GM19351 (cell line): ENCODE measurements around the gene EFNA5.

Experiments used
- ATAC-seq: cut with Tn5 transposase; IDR thresholded peaks from one replicate; pipeline ENCODE4 v1.9.1; 2021; ENCODE audit warnings: mild to moderate bottlenecking, moderate library complexity; ENCODE audit not compliant: unreplicated experiment

The EFNA5 gene

DNA sequence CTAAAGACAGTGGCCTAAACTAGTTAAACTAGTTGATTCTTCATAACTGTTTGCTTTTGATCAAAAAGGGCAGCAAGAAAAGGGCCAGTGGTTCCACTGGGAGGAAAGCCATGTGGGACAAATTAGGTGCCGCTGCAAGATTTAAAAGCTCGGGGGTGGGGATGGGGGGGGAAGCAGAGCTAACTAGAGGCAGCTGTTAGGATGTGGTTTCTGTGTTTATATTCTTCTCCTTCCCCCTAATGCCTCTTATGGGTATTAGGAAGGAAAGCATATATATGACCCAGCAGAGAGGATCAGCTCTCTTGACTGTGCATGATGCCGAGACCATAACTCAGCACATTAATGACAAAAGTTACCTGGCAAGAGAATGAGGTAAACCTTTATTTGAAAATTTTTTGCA, 65.7 kb downstream of the EFNA5 start:
- peak; percentile 68 for ATAC-seq

DNA sequence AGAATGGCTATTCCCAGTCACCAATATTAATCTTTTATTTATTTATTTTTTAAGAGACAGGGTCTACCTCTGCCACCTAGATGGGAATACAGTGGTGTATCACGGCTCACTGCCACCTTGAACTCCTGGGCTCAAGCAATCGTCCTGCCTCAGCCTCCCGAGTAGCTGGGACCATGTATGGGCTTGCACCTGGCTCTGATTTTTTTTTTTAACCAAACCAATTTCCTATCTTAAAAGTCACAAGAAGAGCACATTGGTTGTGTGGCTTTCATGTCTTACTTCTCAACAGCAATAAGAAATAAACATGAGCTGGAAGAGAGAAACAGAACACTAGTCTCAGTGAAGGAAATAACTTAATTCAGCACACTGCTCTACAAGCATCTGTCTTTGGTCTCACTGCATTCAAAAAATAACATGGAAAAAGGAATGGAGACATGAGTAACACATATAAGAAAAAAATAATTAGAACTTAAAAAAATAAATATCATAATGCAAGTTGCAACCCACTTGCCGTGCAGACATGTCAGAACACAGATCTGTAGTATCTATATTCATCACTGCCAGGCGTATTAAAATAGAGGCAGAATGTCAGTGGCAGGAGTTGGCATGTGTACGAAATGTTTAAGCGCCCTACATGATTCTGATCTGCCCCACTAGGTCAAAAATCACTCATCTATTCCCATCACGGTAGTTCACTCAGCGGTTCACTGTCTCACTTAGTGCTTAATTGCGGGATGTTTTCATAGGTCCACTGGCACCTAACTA, 66.4 kb downstream of the EFNA5 start:
- no peak for ATAC-seq

DNA sequence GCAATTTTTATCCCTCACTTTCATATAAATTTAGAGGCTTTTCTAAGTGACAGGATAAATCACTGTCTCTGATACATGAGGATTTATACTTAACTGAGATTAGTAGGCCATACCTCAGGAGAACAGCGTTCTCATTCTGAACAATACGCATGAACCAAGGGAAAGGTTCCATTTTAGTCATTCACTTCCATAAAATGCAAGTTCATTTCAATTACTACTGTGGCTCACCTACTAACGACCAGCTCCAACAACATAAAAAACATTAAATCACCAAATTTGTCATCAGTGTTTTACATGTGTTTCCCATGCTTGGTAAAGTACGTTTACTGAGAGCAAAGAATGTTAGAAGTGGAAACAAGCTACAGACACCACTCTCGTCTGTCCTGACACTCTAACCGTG, 67.4 kb downstream of the EFNA5 start:
- ATAC-seq: no peak

DNA sequence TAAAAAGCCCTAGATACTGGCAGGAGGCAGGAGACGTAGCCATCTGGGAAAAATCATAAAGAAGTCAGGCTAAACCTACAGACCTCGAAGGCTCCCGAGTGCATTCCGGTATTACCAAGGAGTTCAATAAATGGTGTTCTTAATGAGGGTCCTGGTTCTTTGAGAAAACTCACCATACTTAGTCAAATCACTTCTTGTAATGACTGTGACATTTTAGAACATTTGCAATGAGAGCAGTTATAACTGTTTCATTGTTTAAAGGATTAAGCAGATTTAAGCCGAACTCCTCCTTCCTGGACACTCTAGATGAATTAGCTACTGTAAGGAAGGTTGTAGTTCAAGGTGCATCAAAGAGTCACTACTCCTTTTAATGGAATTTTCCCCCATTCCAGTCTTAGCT, 67.8 kb downstream of the EFNA5 start:
- no peak for ATAC-seq

DNA sequence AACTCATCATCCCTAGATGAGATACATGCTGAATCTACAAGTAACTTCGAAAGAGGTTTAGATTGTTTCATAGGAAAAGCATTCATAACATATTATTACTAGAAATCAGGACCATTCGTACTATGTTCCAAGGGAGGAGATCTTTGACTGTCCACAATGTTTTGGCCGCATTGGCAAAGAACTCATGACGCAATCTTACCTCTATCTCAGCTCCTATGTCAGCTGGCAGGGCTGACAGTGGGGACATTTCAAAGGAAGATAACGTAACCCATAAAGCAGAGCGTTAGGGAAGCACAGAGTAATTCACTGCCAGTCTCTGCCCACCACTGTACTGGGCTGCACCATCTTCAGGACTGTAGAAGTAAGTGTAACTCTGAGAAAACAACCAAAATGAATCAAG, 69.7 kb downstream of the EFNA5 start:
- no peak for ATAC-seq

DNA sequence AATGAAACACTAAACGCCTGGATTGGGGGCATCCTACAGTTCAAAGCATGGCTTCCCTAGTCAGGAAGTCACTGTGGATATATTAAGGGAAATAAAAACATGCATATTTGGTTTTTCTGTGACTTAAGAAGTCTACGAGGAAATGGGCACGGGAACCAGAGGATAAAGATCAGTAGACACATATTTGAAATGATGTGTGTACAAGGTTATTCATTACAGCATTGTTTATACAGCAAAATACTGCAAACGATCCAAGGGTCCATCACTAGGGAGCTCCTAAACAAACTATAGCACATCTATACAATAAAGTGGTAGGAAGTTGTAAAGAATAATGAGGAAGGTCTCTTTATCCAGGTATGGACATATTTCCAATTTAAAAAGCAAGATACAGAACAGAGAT, 71.8 kb downstream of the EFNA5 start:
- ATAC-seq: no peak

DNA sequence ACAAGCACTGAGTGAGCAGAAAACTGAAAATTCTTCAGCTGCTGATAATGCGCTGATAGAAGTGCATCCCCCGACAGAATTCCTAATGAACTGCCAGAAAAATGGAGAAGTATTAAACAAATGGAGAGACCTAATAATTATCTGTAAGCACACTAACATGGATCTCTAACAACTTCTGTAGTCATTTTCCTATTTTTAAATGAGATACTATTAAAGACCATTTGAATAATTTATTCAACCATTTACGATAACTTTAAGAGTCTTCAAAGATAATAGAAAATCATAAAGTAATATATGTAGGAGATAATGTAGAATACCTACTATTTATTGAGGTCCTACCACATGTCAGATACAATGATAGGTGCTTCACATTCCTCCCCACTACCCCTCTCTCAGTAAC, 72.9 kb downstream of the EFNA5 start:
- no peak for ATAC-seq

DNA sequence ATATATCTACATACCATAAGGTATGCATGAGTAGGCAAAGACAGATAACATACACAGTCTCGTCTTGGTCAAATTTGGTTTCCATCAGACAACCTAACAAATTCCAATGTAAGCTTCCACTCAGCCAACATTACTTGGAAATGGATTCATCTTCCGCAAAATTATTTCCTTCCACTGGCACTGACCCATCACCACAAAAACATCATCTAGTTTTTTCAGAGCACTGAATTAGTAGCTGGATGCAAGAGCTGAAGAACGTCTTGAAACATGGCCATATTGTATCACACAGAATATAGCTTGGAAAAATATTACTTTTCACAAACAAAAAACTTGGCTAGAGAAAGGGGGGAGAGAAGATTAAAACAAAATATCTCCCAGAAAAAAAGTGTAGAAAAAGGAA, 73.5 kb downstream of the EFNA5 start:
- no peak for ATAC-seq

DNA sequence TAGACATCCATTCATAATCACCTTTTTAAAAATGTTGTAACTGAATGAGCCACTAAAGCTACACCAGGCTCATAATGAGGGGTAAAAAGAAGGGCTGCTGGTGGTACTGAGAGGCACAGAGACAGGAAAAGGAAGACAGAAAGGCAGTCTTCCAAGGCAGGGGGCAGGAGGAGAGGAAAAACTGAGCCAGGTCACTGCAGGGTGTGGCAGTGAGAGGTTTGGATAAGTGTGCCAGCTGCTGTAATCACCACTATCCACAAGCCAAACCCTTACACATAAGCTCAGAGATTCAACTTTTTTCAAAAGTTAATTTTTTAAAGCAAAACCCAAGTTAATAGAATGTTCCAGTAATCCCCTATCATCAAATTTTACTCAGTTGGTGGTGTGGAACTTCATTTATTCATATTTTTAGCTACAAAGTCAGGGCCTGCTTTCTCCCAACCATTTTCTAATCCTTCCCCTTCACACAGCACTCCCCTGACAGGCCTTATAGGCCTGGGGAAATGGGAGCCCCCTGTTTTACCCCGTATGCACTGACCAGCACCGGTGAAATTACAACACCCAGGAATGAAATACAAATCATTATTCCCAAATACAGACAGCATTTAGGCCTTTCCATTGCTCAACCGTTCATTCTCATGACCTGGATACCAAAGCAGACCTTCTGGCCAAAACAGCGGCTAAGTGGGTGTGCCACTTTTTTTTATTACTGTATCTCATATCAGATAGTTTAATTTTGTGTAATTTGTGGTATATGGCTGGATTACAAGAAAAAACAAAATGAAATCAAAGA, 76.3 kb downstream of the EFNA5 start:
- ATAC-seq: no peak

DNA sequence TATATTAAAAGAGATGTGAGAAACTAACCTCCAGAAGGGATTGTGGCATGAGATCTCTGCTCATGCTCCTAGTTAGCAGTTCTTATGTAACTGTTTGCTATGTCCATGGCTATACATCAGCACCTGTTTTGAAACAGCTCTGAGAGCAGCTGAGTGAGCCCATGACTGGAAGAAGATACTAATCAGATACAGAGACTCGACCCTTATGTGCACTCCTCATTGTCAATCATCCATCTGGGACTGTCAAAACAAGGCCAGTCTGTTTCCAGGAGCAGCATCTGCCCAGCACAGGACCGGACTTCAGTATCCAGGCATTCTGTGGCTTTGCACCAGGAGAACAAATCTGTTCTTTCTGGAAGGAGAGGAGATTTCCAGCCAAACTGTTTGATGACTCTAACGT, 77.7 kb downstream of the EFNA5 start:
- no peak for ATAC-seq

DNA sequence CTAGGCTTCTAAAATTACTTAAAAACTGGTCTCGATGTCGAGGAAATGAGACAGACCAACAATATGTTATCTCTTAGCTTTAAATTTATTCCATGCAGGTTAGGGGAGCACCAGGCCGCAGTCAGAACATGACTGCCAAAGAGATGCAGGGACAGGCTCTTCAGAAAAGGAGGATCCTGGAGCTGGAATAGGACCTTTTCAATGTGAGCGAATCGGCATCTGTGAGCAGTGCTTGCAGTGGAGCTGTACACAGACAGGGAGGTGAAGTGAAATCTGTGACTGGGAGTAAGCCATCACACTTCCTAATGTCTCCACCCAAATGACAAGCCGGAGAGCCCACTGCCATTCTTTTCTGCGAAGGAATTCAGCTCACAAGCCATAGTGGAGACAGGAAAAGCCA, 78.2 kb downstream of the EFNA5 start:
- ATAC-seq: no peak

DNA sequence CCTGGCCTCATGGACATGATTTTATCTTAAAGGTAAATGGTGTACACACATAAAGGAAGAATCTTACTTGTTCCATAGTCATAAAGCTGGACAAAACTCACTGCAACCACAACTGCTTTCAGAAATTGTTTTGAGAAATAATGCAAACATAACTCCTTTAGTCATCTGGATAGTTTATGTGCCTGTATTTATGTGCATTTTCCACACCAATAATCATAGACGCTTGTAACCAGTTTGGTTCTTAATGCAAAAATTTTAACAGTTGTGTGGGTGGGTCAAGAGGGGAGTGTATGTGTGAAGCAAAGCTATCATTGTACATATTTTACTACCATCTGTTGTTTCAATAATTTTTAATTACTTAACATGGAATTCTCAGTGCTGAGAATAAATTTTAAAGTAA, 80.1 kb downstream of the EFNA5 start:
- no peak for ATAC-seq

DNA sequence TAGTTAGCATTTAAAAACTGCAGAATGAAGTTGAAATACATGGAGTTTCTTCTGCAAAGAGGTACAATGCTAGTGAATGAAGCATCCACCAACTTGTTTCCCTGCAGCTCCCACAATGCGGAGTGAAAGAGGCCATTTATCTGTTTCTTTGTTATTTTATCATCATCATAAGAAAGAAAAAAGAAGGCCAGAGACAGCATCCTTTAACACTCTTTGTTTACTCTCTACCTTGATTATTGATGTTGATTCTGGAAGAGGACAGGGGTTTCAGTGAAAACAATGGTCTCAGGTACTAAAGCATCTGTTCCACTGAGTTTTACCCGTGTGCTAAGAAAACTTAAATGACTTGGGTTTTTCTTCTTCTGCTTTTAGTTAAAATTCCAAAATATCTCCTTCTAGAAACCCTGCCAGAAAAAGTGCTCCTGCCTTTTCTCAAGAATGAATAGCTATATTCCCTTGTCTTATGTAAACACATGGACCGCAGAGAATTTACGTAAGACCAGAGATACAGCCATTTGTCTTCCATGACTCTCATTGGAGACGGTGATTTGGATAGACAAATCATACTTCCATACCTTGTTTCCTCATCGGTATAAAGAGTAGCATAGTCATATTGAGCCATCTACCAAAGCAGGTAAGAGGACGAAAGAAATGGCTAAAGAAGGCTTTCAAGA, 81.1 kb downstream of the EFNA5 start:
- ATAC-seq: no peak

DNA sequence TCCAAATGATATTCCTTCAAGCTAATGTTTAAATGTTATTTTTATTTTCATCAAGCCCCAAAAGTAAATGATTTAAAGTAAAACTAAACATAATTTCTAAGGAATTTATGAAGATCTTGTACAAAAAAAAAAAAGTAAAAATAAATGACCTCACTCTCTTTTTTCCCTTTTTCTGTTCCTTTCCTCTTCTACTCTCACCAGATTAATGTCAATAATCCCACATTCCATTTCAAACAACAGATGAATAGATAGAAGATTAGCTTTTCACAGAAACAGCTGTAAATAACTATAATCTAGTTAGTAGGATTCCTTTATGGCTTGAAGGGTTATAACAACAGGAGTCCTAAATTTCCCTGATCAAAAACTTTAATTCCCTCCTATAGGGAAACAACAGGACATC, 88.1 kb downstream of the EFNA5 start:
- no peak for ATAC-seq

DNA sequence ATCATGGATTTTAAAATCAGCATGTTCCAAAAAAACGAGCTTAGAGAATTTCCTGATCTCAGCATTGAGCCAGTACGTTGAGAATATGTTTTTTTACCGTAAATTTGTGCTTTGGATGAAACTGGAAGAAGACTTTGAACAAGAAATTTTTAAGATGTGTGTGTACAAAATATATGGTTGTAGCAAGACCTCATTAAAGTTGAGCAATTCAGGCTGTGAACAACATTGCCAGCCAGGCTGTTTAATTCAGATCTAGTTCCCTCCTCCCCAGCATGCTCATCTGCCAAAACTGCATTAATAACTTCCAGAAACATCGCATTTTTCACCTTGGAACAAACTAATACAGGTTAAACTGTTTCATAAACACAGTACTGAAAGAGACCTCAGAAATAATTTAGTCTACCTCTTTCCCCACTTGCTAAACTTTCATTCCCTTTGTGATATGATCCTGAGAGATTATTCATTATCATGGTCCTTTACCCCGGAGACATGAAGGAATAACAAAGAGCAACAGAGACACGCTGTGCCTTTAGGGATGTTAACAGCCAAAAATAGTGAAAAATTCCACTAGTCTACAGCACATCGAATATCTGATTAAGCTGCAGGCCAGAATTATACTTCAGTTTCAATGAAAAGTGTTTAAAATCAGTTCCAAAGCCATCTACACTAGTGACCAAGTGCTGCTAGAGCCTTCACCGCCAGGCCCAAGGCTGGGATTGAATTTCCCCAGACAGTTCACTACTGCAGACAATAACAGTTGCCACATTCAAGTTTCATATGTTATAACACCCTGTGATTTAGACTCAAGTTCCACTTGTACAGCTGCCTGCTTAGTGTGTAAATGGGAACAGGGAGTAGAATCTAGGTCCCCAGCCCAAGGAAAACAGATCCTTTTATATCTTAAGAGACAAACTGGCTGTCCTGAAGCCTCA, 89.6 kb downstream of the EFNA5 start:
- no peak for ATAC-seq

DNA sequence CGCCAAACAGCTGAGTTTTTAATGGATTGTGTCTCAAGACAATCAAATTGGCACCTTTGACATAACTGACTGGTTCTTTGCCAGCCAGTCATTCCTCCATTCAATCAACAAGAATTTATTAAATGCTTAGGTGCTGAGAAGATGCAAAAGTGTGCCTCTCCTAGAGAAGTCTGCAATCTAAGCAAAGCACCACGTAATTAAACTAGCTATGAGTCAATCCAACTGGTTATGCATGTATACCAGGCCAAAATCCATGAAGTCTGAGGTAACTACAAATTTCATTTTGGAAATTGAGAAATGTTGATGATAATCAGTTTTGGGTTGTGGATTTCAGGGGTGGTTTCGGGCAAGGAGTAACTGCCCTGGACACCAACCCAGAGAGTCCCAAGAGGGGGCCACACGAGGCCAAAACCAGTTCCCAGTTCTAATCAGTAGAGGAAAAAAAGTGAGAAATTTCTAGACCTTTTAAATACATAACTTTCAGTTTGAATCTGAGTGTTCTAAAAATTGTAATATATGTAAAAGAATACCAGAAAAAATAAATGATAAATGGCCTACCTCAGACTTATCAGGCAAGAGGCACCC, 92.6 kb downstream of the EFNA5 start:
- ATAC-seq: no peak

DNA sequence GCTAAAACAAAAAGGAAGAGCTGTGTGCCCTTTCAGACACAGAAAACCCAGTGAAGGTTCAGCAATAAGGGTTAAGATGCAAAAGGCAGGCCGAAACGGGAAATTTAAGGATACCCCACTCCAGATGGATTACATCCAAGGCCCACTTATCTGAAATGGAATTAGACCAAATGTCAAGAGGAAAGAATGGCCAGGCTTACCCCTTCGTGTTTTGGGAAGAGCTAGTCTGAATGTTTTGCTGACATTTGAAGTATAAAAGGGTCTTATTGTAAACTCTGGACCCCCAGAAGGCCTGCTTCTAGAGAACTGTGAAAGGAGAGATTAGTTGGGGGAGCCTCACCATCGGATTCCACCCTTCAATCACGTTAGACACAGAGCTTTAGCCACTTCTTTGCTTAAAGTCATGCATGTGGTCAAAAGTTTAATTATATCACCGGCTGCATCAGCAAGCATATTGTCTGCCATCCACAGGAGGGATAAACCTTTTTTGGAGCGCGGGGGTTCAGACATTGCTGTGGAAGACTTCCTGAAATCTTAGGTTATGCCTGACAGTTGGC, 93.3 kb downstream of the EFNA5 start:
- no peak for ATAC-seq

DNA sequence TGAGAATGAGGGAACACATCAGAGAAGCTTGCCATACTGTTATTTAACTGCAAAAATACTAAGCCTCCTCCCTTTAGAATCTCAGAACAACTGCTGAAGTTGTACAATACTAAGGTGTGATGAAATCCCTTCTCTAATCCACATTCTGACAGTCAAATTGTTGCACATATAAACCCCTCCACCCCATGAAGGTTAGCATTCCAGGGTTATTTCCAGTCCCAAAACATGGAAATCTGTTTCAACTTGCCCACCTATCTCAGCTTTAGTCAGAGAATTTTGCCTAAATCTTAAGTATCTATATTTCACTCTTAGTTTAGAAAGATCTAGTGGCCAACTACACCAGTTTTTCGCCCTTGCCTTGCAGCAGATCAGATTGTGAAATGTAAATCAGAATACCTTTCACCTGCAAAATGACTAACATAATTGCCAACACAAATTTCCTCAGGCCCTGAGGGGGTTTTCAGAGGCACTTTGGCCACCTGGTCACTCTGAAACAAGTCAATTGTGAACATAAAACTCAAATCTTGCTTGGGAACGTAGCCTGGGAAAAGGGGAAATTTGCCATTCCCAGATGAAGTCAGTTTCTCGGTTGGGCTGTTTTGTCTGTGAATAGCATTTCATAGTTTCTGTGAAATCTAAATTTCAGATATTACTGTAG, 93.9 kb downstream of the EFNA5 start:
- no peak for ATAC-seq

DNA sequence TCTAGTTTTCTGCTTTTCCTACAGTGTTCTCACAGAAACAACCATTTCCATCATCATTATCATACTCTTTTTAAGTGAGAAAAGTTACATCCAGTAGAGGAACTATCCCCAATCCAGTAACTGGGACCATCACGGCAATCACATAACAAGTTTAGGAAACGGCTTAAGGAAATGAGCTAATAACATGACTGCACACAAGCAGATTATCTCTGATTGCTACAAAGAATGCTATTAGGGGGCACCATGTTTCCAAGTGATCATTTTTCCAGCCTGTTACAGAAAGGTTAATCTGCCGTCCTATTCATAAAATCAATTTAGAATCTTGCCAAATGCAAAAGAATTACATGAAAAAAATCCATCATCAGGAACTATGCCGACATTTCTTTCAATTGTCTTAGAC, 94.6 kb downstream of the EFNA5 start:
- no peak for ATAC-seq

DNA sequence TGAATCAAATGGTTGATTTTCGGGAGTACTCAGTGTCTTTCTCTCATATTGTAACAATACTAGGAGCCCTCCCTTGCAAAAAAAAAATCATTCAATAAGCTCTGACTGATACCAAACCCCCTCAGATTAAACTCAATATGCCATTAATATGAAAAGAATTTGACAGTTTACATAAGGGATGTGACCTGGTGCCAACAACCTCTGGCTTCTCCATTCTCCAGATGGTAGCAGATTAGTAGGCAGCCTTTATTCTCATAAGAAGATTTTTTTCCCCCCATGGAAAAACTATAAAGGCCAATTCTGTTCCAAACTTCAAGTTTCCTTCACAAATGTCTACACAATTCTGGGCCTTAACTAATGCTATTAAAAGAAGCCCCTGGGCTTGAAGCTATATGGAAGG, 96.5 kb downstream of the EFNA5 start:
- no peak for ATAC-seq
